AG08396 (cell line): ENCODE data around the gene PIP4K2B.

ENCODE experiments used
- DNase-seq: peaks from one replicate; pipeline ENCODE4 v3.0.0; 2012; ENCODE audit warnings: low spot score, mixed read lengths

The PIP4K2B gene

GRCh38 chr17:38779965-38780752 lies 19.2 kb downstream of the PIP4K2B start:
- DNase-seq: no peak

- peak; percentile 50 for DNase-seq
Measured at GRCh38 chr17:38777641-38778250, 21.6 kb downstream of the PIP4K2B start.

- DNase-seq: no peak
Measured at GRCh38 chr17:38773258-38773657, 26.1 kb downstream of the PIP4K2B start.

GRCh38 chr17:38768417-38768816 lies 30.9 kb downstream of the PIP4K2B start:
- no peak for DNase-seq

GRCh38 chr17:38766341-38766740 lies 33.0 kb downstream of the PIP4K2B start:
- DNase-seq: no peak

GRCh38 chr17:38762231-38762630 lies 37.1 kb downstream of the PIP4K2B start:
- no peak for DNase-seq

- no peak for DNase-seq
Measured at GRCh38 chr17:38761612-38762011, 37.7 kb downstream of the PIP4K2B start.

GRCh38 chr17:38753071-38753506 lies 46.3 kb downstream of the PIP4K2B start:
- no peak for DNase-seq

- peak; percentile 95 for DNase-seq
Measured at GRCh38 chr17:38752308-38753070, 46.9 kb downstream of the PIP4K2B start, which contains the start of gene PSMB3. TSS of gene PSMB3 (plus strand) at chr17:38752741. CDS start at chr17:38752827, 86 bp downstream.

- peak; percentile 82 for DNase-seq
Measured at GRCh38 chr17:38751808-38752307, 47.5 kb downstream of the PIP4K2B start.

- no peak for DNase-seq
Measured at GRCh38 chr17:38751144-38751807, 48.1 kb downstream of the PIP4K2B start.

- DNase-seq: no peak
Measured at GRCh38 chr17:38750312-38751121, 48.8 kb downstream of the PIP4K2B start.

- DNase-seq: no peak
Measured at GRCh38 chr17:38750044-38750311, 49.4 kb downstream of the PIP4K2B start.

GRCh38 chr17:38749223-38750043 lies 49.9 kb downstream of the PIP4K2B start:
- DNase-seq: peak; percentile 53

GRCh38 chr17:38748892-38749222 lies 50.5 kb downstream of the PIP4K2B start:
- DNase-seq: no peak

- peak; percentile 85 for DNase-seq
Measured at GRCh38 chr17:38748149-38748891, 51.0 kb downstream of the PIP4K2B start, which contains the start of gene PCGF2. TSS of gene PCGF2 (minus strand) at chr17:38748336. CDS start at chr17:38740402, 7,934 bp downstream.

- DNase-seq: peak; percentile 51
Measured at GRCh38 chr17:38747463-38748148, 51.8 kb downstream of the PIP4K2B start.

- no peak for DNase-seq
Measured at GRCh38 chr17:38746849-38747462, 52.4 kb downstream of the PIP4K2B start.
